ENCODE results near the gene PAPPA2. TPM values are rescaled to one million over a fixed set of nuclear protein-coding genes. Genes with fewer than 3 reads are reported as not detected.

PAPPA2 gene
- total RNA-seq, 1 experiment from 2014 or later = 0.81 TPM

DNA sequence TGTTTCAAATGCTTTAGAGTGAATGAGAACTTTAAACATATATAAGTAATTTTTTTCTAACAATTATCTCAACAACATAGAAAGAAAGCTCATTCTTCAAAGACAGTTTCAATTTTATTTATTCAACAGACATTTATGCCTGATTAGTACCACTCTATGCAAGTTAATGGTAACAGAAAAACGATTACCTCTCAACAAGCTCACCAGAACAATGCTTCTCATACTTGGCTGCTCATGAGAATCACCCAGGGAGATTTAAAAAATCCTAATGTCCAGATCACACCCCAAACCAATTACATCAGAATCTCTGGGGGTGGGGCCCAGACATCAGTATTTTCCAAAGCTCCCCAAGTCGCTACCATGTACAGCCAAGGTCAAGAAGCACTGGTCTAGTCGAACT lies 312.4 kb downstream of the PAPPA2 start:
- Mint-ChIP-seq H3K27ac (no peak overlapping the region), H3K4me1 (peaks cover 3 to 4% of the 10 kb centered on the region in 2 experiments; a peak in 1 of 4 replicates), H3K9me3 (no peaks in the 10 kb centered on the region), H3K4me3 (no peak overlapping the region), H3K36me3 (ENCODE audit: insufficient read depth in 1 of 3, low read depth in 3 of 3) (no peaks in the 10 kb centered on the region), H3K27me3 (ENCODE audit: low read depth) (no peaks in the 10 kb centered on the region)
- no peak overlapping the region for H3K27ac ChIP-seq (ENCODE audit: insufficient read length, low read depth, low read length)
- H4K8ac ChIP-seq (replicated peaks; ENCODE audit: insufficient read length, low read depth, low read length) = no peak overlapping the region
- no peaks in the 10 kb centered on the region for H3K23me2 ChIP-seq (ENCODE audit: insufficient read length, low read depth, low read length, poor library complexity, severe bottlenecking)
- no peak overlapping the region for H2BK5ac ChIP-seq (ENCODE audit: insufficient read length, low read length)
- no peaks in the 10 kb centered on the region for H3K27me3 ChIP-seq (ENCODE audit: insufficient read depth, low read length)
- H3K18ac ChIP-seq (ENCODE audit: insufficient read length, low read depth, low read length) = no peak overlapping the region
- H3K23ac ChIP-seq (ENCODE audit: insufficient read length, low read depth, low read length) = no peak overlapping the region
- H3K79me2 ChIP-seq (ENCODE audit: insufficient read depth, low read length) = no peaks in the 10 kb centered on the region
- no peaks in the 10 kb centered on the region for H3K9me3 ChIP-seq (ENCODE audit: control insufficient read depth, low read depth, low read length)
- no peak for DNase-seq
- no peak overlapping the region for H2BK20ac ChIP-seq (ENCODE audit: low read depth, low read length, poor library complexity, severe bottlenecking)
- no peak overlapping the region for H3K14ac ChIP-seq (ENCODE audit: insufficient read depth, low read length)
- no peak overlapping the region for H2AFZ ChIP-seq (ENCODE audit: low read length)
- no peaks in the 10 kb centered on the region for H3K79me1 ChIP-seq (ENCODE audit: insufficient read depth, low read depth, low read length, poor library complexity, severe bottlenecking)
- H3K4me1 ChIP-seq (ENCODE audit: insufficient read depth, low read length) = no peaks in the 10 kb centered on the region
- no peaks in the 10 kb centered on the region for H4K20me1 ChIP-seq (ENCODE audit: control insufficient read depth, insufficient read depth, insufficient read length)
- H4K91ac ChIP-seq (ENCODE audit: insufficient read length, low read depth, low read length) = no peak overlapping the region
- no peak overlapping the region for H3K56ac ChIP-seq (ENCODE audit: insufficient read length, low read depth, low read length)
- no CpG with 5 or more reads among the region's 3 CpGs for WGBS (ENCODE audit: extremely low coverage, insufficient read length, low lambda C conversion rate)
- no peak overlapping the region for H2AK5ac ChIP-seq (ENCODE audit: insufficient read length, low read length)
- no peak overlapping the region for H2BK120ac ChIP-seq (ENCODE audit: low read depth, low read length, poor library complexity, severe bottlenecking)
- TF ChIP-seq CTCF (conservative IDR thresholded peaks at IDR 0.05) = no peak
- no peak overlapping the region for H3T11ph ChIP-seq (ENCODE audit: low read length)
- H3K4me2 ChIP-seq (ENCODE audit: insufficient read depth, insufficient read length, low read length) = no peak overlapping the region
- H2BK12ac ChIP-seq (ENCODE audit: insufficient read length, low read depth, low read length) = no peak overlapping the region
- H2BK15ac ChIP-seq (ENCODE audit: low read depth, low read length) = no peak overlapping the region
- H4K5ac ChIP-seq (ENCODE audit: insufficient read length, low read depth, low read length) = no peak overlapping the region
- H3K4ac ChIP-seq (ENCODE audit: low read depth, low read length) = no peak overlapping the region
- no peak overlapping the region for H3K9ac ChIP-seq (ENCODE audit: extremely low read depth, insufficient read length, low read length)
